M059J (cell line): ENCODE data around the gene PRPF4. TPM values are rescaled to one million over a fixed set of nuclear protein-coding genes. Genes with fewer than 3 reads are reported as not detected.

Experiments
- DNase-seq: peaks from one replicate; pipeline ENCODE4 v3.0.0-alpha.2; 2012; ENCODE audit warnings: low read depth
- total RNA-seq: library from RNA; depleted of rRNA; stranded (reverse); fragments of >200 nt; shearing (Covaris generic); gene quantifications from 2 replicates; pipeline ENCODE4 v1.2.3, GENCODE V29; 2014; rRNA removed

The PRPF4 gene
- total RNA-seq, 1 experiment from 2014 or later = 61.0 TPM

DNA sequence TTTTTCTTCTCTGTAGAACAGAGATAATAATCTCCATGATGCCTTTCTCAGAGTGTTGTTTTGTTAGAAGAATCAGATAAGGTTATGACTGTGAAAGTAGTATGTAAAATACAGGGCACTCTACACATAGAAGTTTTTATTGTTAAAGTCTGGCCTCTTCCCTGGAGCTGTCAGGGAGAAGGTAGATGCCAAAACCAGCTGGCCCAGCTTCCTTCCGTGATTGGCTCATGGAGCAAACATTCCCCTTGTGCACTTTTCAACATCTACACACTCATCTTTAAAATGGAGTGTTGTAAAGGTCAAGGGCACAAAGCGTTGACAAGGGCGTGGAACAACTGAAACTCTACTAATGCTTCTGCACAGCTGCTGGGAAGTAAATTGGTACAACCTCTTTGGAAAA lies 35.1 kb downstream of the PRPF4 start:
- no peak for DNase-seq

DNA sequence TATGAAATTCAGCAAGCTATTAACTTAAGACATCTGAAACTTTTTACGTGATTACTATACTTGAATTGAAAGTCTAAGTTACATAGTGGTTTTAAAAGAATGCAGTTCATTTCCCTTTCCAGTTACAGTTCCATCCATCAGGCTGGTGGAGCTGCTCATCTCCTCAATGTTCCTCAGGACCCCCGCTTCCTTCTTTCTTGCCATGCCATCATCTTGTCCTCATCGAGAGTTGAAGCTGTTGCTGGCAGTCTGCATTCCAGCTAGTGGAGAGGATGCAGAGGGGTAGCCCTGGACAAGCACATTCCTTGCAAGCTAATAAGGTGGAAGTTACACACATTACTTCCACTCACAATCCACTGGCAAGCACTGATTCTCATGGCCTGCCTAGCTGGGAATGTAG lies 36.5 kb downstream of the PRPF4 start:
- no peak for DNase-seq

DNA sequence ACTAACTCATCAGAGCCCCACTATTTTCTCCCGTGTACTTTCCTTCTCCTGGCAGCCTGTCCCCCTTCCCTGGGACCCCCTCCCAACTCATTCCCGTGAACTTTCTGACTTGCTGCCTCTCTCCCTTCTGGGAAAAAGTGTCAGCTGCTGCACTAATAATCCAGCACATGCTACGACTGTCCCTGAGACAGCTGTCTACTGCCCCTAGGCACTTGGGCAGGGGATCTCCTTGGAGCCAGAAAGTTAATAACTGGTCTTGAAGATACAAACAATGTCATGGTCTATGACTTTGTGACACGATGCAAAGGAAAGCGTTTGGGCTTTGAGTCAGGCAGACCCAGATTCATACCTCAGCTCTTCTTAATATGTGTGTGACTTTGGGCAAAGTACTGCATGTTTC lies 37.8 kb downstream of the PRPF4 start:
- DNase-seq = no peak

DNA sequence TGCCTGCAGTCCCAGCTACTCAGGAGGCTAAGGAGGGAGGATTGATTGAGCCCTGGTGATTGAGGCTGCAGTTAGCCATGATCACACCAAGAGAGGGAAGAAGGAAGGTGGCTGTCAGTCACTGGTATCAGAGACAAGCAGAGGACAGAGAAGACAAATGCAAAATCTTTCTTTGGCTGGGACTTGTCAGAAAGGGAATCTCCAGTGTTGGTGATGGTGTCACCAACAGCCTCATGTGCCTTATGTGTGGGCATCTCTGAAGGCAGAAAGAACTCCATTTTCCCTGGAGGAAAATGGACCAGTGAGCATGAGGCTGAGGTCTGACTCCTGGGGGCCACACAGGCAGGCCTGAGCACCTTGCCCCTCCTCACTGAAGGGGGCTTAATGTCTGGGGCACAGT lies 39.8 kb downstream of the PRPF4 start:
- DNase-seq = no peak

DNA sequence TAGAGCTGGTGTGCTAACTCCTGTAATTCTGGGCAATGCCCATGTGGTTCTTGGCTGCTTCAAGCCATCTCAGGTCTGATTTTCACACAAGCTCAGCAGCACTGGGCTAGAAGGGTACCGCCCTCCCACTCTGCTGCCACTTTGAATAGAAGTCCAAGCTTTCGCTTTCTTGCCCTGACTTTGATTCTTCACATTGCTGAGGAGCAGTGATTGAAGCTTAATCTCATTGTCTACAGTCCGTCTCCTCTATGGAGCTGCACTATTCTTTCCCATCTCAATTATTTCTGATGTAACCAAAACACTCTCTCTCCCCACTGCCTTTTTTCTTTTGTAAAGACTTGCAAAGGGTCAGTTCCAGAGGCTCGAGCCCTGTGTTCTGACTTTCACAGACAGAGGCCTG lies 40.6 kb downstream of the PRPF4 start:
- no peak for DNase-seq

DNA sequence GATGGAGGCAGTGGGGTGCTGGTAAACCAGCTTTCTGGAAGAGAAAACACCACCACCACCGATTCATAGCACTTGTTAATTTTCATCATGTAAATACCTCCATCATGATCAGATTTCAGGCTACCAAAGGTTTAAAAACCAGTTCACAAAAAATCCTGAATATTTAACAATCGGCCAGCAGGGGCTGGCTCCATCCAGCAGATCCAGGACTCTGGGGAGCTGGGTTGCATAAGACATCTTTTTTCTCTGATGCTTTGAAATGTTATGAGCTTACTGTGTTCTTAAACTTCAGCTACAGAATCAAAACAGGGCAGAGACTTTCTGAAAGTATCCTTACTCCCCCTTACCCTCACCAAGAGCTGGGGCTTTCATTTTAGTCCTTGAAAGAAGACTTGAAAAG lies 42.3 kb downstream of the PRPF4 start:
- no peak for DNase-seq

DNA sequence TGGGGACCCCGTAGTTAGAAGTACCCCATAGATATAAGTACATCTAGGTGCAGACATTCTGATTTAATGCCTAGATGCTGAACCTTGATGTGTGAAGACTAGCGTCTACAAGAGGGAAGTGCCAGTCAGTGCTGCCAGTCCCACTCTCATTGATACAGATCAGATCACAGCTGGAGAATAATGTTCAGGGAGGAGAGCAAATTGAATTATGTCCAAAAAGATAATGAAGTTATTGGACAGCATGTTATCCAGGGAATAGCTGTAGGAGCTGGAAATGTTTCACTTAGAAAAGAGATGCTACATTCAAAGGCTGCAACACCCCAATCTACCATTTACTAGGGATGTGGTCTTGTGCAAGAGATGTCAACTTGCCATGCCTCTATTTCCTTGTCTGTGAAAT lies 43.6 kb downstream of the PRPF4 start:
- no peak for DNase-seq

DNA sequence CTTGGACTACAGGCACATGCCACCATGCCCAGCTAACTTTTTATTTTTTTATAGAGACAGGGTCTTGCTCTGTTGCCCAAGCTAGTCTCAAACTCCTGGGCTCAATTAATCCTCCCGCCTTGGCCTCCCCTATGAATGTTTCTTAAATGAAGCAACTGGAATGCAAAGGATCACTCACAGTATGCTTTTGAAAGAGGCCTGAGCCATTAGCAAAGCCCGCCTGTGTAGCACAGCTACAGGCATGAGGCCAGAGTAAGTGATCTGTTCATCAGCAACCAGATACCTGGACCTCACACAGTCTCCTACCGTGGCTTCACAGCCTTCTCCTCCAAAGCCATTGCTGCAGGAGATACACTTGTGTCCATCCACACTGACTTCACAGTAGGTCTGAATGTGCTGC lies 44.6 kb downstream of the PRPF4 start:
- no peak for DNase-seq

DNA sequence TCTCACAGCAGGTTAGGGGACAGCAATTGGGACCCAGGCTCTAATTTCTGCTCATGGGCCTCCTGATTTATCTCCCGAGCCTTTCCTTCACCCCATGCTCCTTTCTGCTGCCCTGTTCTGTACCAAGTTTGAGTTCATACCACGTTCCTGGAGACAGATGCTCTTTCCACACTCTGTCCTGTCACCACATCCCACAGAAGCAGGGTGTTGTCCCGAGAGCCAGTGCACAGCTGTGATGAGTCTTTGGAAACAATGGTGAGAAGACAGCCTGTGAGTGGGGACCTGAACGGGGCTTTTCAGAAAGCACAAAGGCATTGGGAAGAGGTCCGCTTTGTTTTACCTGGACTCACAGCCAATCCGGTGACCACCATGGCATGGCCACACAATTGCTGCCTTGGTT lies 47.2 kb downstream of the PRPF4 start:
- no peak for DNase-seq

DNA sequence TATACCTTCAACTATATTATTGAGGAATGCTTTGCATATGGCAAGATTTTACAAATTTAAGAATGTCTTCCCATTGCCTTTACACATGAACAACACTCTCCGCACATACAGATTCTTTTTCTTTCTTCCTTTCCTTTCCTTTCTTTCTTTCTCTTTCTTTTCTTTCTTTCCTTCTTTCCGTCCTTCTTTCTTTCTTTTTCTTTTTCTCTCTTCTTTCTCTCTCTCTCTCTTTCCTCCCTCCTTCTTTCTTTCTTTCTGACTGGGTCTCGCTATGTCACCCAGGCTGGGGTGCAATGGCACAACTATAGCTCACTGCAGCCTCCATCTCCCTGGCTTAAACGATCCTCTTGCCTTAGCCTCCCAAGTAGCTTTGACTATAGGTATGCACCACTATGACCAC lies 50.8 kb downstream of the PRPF4 start:
- DNase-seq = no peak

DNA sequence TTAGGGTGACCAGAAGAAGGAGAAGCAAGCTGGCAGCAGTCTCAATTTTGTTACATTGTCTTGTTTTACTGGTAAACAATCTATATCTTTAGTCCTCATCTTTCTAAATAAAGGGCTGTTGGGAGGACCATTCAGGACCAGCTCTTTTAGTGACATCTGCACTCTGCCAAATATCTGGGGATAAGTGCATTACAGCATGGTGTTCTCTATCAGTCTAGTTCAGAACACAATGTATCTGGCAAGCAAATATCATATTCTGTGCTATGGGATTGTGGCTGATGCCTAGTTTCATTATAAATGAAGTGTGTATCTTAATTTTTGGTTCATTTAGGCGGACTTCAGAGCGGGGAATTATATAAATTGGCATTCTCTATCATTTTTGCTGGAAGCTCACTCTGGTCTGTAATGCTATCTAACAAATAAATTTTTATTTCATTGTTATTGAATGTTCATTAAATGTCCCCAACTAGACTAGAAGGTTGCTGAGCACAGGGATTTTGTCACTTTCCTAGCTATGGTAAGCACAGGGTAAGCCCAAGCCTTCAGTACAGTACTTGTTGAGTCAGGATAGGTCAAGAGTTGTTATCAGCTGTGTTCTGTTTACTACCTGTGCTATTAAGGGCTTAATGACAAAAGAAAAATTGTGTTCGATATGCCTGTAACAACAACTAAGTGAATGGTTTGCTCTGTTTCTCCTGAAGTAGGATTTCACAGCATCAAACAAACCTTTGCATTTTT lies 52.8 kb downstream of the PRPF4 start:
- DNase-seq = no peak

DNA sequence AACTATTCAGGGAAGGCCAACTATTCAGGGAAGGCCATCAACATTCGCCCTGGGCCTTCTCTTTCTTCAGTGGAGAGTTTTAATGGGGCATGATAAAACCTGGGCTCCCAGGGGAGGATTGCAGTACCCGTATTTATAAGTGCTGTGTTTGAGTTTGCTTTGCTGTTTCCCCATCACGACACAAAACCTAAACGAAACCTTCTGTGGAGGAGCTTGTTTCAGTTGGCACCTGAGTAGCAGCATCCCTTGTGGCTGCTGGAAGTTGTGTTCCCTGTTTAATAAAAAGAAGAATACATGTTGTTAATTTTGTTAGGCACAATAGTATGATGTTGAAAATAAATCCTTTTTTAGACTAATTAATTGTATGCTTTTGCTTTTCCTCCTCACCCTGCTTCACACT lies 56.3 kb downstream of the PRPF4 start:
- DNase-seq = no peak

DNA sequence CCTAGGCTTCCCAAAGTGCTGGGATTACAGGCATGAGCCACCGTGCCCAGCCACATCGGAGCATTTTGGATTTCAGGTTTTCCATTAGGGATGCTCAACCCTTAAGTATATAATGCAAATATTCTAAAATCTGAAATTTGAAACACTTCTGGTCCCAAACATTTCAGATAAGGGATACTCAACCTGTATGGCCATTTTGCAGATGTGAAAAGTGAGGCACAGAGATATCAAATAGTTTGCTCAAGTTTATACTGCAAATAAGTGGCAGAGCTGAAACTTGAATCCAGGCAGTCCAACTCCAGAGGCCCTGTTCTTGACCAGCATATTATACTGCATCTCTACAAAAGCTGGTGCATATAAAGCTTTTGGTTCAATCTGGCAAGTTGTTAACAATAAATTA lies 62.3 kb downstream of the PRPF4 start:
- no peak for DNase-seq

DNA sequence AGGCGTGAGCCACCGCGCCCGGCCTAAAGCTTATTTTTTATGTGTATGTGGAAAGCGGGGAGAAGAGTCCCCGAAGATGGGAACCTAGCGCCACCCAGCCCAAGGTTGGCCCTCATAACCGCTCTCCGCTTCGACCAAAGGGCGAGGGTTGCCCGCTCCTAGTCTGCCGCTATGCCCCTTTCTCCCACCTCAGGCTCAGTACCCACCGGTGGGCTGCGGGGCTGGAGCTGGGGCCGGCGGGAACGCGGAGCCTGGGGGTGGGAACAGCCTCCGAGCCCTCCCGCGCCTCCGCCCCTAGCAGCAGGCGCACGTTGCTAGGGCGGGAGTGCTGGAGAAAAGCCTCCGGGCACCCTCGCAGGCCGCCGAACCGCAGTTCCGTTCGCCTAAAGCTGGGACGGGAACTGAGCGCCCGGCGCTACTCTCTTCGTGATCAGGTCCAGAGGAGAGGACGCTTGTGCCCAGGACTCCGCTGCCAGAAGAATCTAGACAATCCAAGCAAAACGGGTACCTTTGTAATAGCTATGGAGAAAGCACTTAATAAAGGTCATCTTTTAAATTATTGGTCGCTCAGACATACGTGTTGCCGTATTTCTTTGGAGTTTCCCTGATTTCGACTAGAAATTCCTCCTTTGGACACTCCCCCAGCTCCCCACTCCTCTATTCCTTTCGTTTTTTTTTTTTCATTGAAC lies 64.7 kb downstream of the PRPF4 start, which contains the start of gene WDR31:
TSS of gene WDR31 (minus strand) at position 265 of the 689 bp plus-strand sequence. CDS start 8,253 bp downstream, outside the sequence.
- peak; percentile 85 for DNase-seq

DNA sequence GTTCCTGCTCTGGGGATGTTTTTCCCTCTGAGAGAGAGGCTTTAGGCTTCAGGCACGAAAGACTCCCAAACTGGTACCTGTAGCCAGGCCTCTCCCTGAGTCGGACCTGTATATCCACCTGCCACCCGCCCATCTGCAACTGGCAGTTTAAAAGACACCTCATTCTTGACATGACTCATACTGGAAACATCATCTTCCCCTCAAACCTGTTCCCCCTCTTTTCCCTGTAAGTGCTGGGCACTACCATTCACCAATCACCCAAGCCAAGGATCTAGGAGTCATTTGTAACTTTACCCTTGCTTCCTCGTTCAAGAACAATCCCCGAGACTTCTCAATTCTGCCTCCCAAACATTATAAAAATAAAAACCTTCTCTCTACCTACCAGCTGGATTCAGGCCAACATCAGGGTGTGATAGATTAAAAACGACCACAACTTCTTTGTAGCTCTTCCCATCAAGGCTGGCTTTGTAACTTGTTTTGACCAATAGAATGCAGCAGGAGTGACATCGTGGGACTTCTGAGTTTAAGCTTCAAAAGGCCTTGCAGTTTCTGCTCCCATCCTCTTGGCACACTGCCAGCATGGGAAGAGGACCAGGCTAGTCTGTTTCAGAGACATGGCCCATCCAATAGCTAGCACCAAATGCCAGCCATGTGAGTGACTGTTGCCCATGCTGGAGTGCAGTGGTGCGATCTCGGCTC lies 66.4 kb downstream of the PRPF4 start:
- DNase-seq = no peak

Other genes with a start within 250 kb of the PRPF4 start
- gene ZFP37, start 218.9 kb upstream of the PRPF4 start, total RNA-seq = 1.4 and 3.1 TPM in 2 replicates
- gene SLC31A2, start 124.7 kb upstream of the PRPF4 start, total RNA-seq = 9.9 and 14.8 TPM in 2 replicates
- 27.2 and 36.8 TPM in 2 replicates for gene FKBP15, start 54.4 kb upstream of the PRPF4 start, total RNA-seq
- gene SLC31A1, start 54.1 kb upstream of the PRPF4 start, total RNA-seq = 21.4 and 34.0 TPM in 2 replicates
- 72.0 and 80.5 TPM in 2 replicates for gene CDC26, start 86 bp upstream of the PRPF4 start, total RNA-seq
- gene RNF183, start 27.7 kb downstream of the PRPF4 start, total RNA-seq = not detected in 2 replicates
- gene WDR31, start 64.6 kb downstream of the PRPF4 start, total RNA-seq = 0.22 and 0.32 TPM in 2 replicates
- not detected in 2 replicates for gene BSPRY, start 73.9 kb downstream of the PRPF4 start, total RNA-seq
- gene HDHD3, start 101.3 kb downstream of the PRPF4 start, total RNA-seq = 5.1 and 8.1 TPM in 2 replicates
- 8.2 and 11.2 TPM in 2 replicates for gene ALAD, start 125.6 kb downstream of the PRPF4 start, total RNA-seq
- 144 and 155 TPM in 2 replicates for gene POLE3, start 135.0 kb downstream of the PRPF4 start, total RNA-seq
- gene C9orf43, start 135.1 kb downstream of the PRPF4 start, total RNA-seq = 0.05 and 1.1 TPM in 2 replicates
- gene RGS3, start 188.1 kb downstream of the PRPF4 start, total RNA-seq = 84.9 and 137 TPM in 2 replicates